ENCODE data around the gene AMN. TPM values are rescaled to one million over a fixed set of nuclear protein-coding genes. Genes with fewer than 3 reads are reported as not detected.

AMN gene
- total and polyA plus RNA-seq, 4 donors = 2.1 to 51.2 (median 8.6) TPM

DNA sequence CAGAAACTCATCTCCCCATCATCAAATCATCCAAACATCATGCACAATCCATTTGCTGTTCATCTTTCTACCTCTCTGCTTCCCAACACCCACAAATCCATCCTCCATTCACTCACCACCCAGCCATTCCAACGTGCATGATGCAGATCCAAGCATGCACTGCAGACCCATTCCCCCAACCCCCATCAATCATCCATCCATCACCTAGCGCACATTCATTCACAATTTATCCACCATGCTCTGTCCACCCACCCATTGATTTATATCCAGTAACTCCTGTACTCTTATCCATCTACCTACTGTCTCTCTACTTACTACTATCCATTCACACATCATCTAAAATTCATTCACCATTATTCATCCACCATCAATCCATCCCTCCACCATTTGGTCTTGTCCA is 4.0 kb upstream of the AMN start:
- Histone ChIP-seq H3K36me3 (ENCODE audit: control insufficient read depth in 4 of 4, insufficient read depth in 3 of 4, low read depth in 1 of 4, low read length in 3 of 4) (no peaks in the 10 kb centered on the region), H3K9me3 (ENCODE audit: control insufficient read depth in 4 of 4, low read length in 3 of 4) (no peaks in the 10 kb centered on the region), H3K4me3 (ENCODE audit: low read depth in 1 of 3, low read length in 3 of 3) (no peak overlapping the region), H3K27ac (ENCODE audit: low read depth in 1 of 2, low read length in 2 of 2) (no peak overlapping the region), H3K9ac (ENCODE audit: low read depth in 1 of 2, low read length in 2 of 2) (no peak overlapping the region), H3K27me3 (ENCODE audit: control insufficient read depth in 4 of 4, insufficient read depth in 4 of 4, low read length in 3 of 4) (no peaks in the 10 kb centered on the region), H3K4me1 (ENCODE audit: control insufficient read depth in 4 of 4, insufficient read depth in 4 of 4, low read length in 3 of 4) (peaks cover 8 to 24% (median 17%) of the 10 kb centered on the region in 4 donors)
- no peak for TF ChIP-seq RAD21 (IDR thresholded peaks at IDR 0.05)
- no peak for TF ChIP-seq HNF4G (IDR thresholded peaks at IDR 0.05)
- TF ChIP-seq RXRA (IDR thresholded peaks at IDR 0.05) = no peak
- no peak for TF ChIP-seq GABPA (IDR thresholded peaks at IDR 0.05 in 1 of 2, conservative IDR thresholded peaks at IDR 0.05 in 1 of 2)
- TF ChIP-seq HNF4A (conservative IDR thresholded peaks at IDR 0.05) = no peak
- TF ChIP-seq YY1 (IDR thresholded peaks at IDR 0.05) = no peak
- TF ChIP-seq, protein P1, sequence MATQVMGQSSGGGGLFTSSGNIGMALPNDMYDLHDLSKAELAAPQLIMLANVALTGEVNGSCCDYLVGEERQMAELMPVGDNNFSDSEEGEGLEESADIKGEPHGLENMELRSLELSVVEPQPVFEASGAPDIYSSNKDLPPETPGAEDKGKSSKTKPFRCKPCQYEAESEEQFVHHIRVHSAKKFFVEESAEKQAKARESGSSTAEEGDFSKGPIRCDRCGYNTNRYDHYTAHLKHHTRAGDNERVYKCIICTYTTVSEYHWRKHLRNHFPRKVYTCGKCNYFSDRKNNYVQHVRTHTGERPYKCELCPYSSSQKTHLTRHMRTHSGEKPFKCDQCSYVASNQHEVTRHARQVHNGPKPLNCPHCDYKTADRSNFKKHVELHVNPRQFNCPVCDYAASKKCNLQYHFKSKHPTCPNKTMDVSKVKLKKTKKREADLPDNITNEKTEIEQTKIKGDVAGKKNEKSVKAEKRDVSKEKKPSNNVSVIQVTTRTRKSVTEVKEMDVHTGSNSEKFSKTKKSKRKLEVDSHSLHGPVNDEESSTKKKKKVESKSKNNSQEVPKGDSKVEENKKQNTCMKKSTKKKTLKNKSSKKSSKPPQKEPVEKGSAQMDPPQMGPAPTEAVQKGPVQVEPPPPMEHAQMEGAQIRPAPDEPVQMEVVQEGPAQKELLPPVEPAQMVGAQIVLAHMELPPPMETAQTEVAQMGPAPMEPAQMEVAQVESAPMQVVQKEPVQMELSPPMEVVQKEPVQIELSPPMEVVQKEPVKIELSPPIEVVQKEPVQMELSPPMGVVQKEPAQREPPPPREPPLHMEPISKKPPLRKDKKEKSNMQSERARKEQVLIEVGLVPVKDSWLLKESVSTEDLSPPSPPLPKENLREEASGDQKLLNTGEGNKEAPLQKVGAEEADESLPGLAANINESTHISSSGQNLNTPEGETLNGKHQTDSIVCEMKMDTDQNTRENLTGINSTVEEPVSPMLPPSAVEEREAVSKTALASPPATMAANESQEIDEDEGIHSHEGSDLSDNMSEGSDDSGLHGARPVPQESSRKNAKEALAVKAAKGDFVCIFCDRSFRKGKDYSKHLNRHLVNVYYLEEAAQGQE (IDR thresholded peaks at IDR 0.05) = no peak
- TF ChIP-seq ATF3 (IDR thresholded peaks at IDR 0.05) = no peak
- no peak for TF ChIP-seq JUND (IDR thresholded peaks at IDR 0.05)
- no peak for TF ChIP-seq MAX (IDR thresholded peaks at IDR 0.05)
- no peak for TF ChIP-seq TAF1 (conservative IDR thresholded peaks at IDR 0.05)
- no peak for DNase-seq (ENCODE audit: low spot score)
- 60% methylated on average over 2 of the region's 2 CpGs for WGBS

- no peaks in the 10 kb centered on the region for H3K27me3 ChIP-seq (ENCODE audit: control insufficient read depth in 4 of 4, insufficient read depth in 4 of 4, low read length in 3 of 4)
- no peak for TF ChIP-seq RAD21 (IDR thresholded peaks at IDR 0.05)
- TF ChIP-seq HNF4G (IDR thresholded peaks at IDR 0.05) = no peak
- no peak for TF ChIP-seq NR2F2 (IDR thresholded peaks at IDR 0.05)
- TF ChIP-seq JUND (IDR thresholded peaks at IDR 0.05) = no peak
- no peak for TF ChIP-seq GABPA (IDR thresholded peaks at IDR 0.05 in 1 of 2, conservative IDR thresholded peaks at IDR 0.05 in 1 of 2)
- TF ChIP-seq FOXA1 (IDR thresholded peaks at IDR 0.05) = no peak
- TF ChIP-seq, protein P1 (IDR thresholded peaks at IDR 0.05) = no peak
- no peak for TF ChIP-seq HNF4A (conservative IDR thresholded peaks at IDR 0.05)
- TF ChIP-seq, protein P2, sequence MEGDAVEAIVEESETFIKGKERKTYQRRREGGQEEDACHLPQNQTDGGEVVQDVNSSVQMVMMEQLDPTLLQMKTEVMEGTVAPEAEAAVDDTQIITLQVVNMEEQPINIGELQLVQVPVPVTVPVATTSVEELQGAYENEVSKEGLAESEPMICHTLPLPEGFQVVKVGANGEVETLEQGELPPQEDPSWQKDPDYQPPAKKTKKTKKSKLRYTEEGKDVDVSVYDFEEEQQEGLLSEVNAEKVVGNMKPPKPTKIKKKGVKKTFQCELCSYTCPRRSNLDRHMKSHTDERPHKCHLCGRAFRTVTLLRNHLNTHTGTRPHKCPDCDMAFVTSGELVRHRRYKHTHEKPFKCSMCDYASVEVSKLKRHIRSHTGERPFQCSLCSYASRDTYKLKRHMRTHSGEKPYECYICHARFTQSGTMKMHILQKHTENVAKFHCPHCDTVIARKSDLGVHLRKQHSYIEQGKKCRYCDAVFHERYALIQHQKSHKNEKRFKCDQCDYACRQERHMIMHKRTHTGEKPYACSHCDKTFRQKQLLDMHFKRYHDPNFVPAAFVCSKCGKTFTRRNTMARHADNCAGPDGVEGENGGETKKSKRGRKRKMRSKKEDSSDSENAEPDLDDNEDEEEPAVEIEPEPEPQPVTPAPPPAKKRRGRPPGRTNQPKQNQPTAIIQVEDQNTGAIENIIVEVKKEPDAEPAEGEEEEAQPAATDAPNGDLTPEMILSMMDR (IDR thresholded peaks at IDR 0.05; ENCODE audit: low read depth, low read length, missing input control) = no peak
- 95% methylated on average over 5 of the region's 5 CpGs for WGBS
- H3K27ac ChIP-seq (ENCODE audit: low read depth in 1 of 2, low read length in 2 of 2) = no peak overlapping the region
- no peak overlapping the region for H3K9ac ChIP-seq (ENCODE audit: low read depth in 1 of 2, low read length in 2 of 2)
- no peak overlapping the region for H3K4me3 ChIP-seq (ENCODE audit: low read depth in 1 of 3, low read length in 3 of 3)
- H3K36me3 ChIP-seq (ENCODE audit: control insufficient read depth in 4 of 4, insufficient read depth in 3 of 4, low read depth in 1 of 4, low read length in 3 of 4) = no peaks in the 10 kb centered on the region
- no peak for DNase-seq (ENCODE audit: low spot score)
- no peaks in the 10 kb centered on the region for H3K9me3 ChIP-seq (ENCODE audit: control insufficient read depth in 4 of 4, low read length in 3 of 4)
- H3K4me1 ChIP-seq (ENCODE audit: control insufficient read depth in 4 of 4, insufficient read depth in 4 of 4, low read length in 3 of 4) = peaks cover 9 to 23% (median 16%) of the 10 kb centered on the region in 4 donors
Observed at GRCh38 chr14:102920273-102920997, 2.0 kb upstream of the AMN start.

All from liver (tissue), 9 donors.